CD4-positive, alpha-beta T cell (primary cell): ENCODE results near the gene GAGE13. TPM values are rescaled to one million over a fixed set of nuclear protein-coding genes. Genes with fewer than 3 reads are reported as not detected.
"Not testable (repeated sequence)": the region's sequence is repeated elsewhere in the genome, so short reads cannot be mapped to it uniquely, and the experiment has no call there.

ENCODE experiments used
- ATAC-seq: fragments of 200-7000 bp; cut with Tn5 transposase; one replicate; pipeline ENCODE4 v1.10.0; 2022; ENCODE audit warnings: mild to moderate bottlenecking; ENCODE audit not compliant: poor library complexity
- CTCF ChIA-PET: fragments of 350-600 bp; sonication (Branson Sonifier 250); formaldehyde crosslinking; loops from one replicate; lab custom pipeline; 2021; ENCODE audit warnings: antibody characterized with exemption, inconsistent platforms; lab: Charles Lee
- POLR2A ChIA-PET: fragments of 350-600 bp; sonication (Branson Sonifier 250); formaldehyde crosslinking; loops from one replicate; lab custom pipeline; 2021; ENCODE audit warnings: antibody characterized with exemption, inconsistent platforms; lab: Charles Lee
- DNase-seq, 14 experiments: peaks; one replicate each; pipeline ENCODE4 v3.0.0-alpha.2; 2013 to 2020; ENCODE audit warnings: mixed read lengths in 2 of 14
- H3K27ac ChIP-seq, 2 donors: one replicate each; pipeline versions ENCODE4 v1.5.1 to v1.7.0; 2013; ENCODE audit warnings: low read length in 2 of 2, low read depth in 1 of 2, mild to moderate bottlenecking in 1 of 2
- H3K27me3 ChIP-seq, 2 experiments: 1 replicate in 1 of 2; 2 replicates in 1 of 2; pipeline versions ENCODE4 v1.6.1 to v1.7.0; 2013; ENCODE audit warnings: low read length in 2 of 2, control low read depth in 1 of 2, mild to moderate bottlenecking in 1 of 2, moderate library complexity in 1 of 2; ENCODE audit not compliant: insufficient read depth in 2 of 2, control insufficient read depth in 1 of 2
- H3K36me3 ChIP-seq: one replicate; pipeline ENCODE4 v1.6.1; 2013; ENCODE audit warnings: low read length, control low read depth; ENCODE audit not compliant: insufficient read depth
- H3K4me1 ChIP-seq: one replicate; pipeline ENCODE4 v1.6.1; 2013; ENCODE audit warnings: low read length, control low read depth; ENCODE audit not compliant: insufficient read depth
- H3K4me3 ChIP-seq: one replicate; pipeline ENCODE4 v1.5.1; 2013; ENCODE audit warnings: mild to moderate bottlenecking, low read length, moderate library complexity
- H3K9me3 ChIP-seq, 2 experiments: 1 replicate in 1 of 2; 2 replicates in 1 of 2; pipeline versions ENCODE4 v1.6.1 to v1.7.0; 2013; ENCODE audit warnings: low read length in 2 of 2, mild to moderate bottlenecking in 2 of 2, control low read depth in 1 of 2, moderate library complexity in 1 of 2; ENCODE audit not compliant: control insufficient read depth in 1 of 2, insufficient read depth in 1 of 2
- H3K27ac Mint-ChIP-seq: one replicate; pipeline ENCODE4 v1.8.0; 2020; ENCODE audit warnings: mixed read lengths
- H3K27me3 Mint-ChIP-seq: one replicate; pipeline ENCODE4 v1.8.0; 2021; ENCODE audit warnings: mixed read lengths
- H3K36me3 Mint-ChIP-seq: one replicate; pipeline ENCODE4 v1.8.0; 2021; ENCODE audit warnings: low read depth, mixed read lengths
- H3K4me1 Mint-ChIP-seq: one replicate; pipeline ENCODE4 v1.8.0; 2021; ENCODE audit warnings: low read depth, mixed read lengths
- H3K4me3 Mint-ChIP-seq: one replicate; pipeline ENCODE4 v1.8.0; 2020; ENCODE audit warnings: mild to moderate bottlenecking, mixed read lengths
- H3K9me3 Mint-ChIP-seq: one replicate; pipeline ENCODE4 v1.8.0; 2020; ENCODE audit warnings: mixed read lengths
- intact Hi-C, 2 experiments: fragments of 100-400 bp; cut with DNase I in 1 of 2; cut with micrococcal nuclease in 1 of 2; formaldehyde crosslinking; loops; one replicate each; pipeline versions ENCODE4 v1.15.1 to v1.9.0; 2023 to 2025; cut with DNase I, micrococcal nuclease
- total RNA-seq, 174 experiments: library from RNA in 2 of 174; stranded (reverse) in 2 of 174; gene quantifications; one replicate each; pipeline ENCODE4 v1.2.3 and lab custom pipeline; 2021 to 2026
- TF ChIP-seq, protein P1 (sequence below): fragments of 200-600 bp; IDR thresholded peaks from one replicate; pipeline ENCODE4 v1.8.0; 2022; ENCODE audit warnings: antibody characterized with exemption, mild to moderate bottlenecking

The GAGE13 gene
- total RNA-seq, 2 experiments from 2014 or later: not detected

DNA sequence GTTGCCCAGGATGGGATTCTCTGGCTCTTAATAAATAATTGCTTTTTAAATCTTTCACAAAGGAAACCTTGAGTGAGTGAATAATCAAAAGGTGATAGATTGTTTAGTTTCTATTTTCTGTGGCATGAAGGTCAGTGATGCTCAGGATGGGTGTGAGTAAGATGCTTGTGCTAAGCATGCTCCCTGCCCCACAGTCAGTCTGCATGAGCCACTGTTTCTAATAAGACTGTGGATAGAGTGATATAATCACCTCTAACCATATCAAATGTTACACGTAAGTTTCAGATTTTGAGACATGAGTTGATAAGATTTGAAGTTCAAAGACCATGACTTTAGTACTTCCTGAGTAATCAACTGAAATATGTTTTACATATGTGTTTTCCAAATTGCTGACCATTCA is 30.7 kb upstream of the GAGE13 start:
- CTCF ChIA-PET: no interaction called here
- DNase-seq: no peak
- Histone ChIP-seq H3K4me1 (no peaks in the 10 kb centered on the region), H3K4me3 (no peak overlapping the region), H3K27ac (no peak overlapping the region), H3K9me3 (no peaks in the 10 kb centered on the region), H3K36me3 (no peaks in the 10 kb centered on the region), H3K27me3 (no peaks in the 10 kb centered on the region)
- H3K4me3 Mint-ChIP-seq: no peak overlapping the region
- no peaks in the 10 kb centered on the region for H3K36me3 Mint-ChIP-seq
- intact Hi-C loops: no loop called here
- no peak for ATAC-seq
- POLR2A ChIA-PET: interaction anchor here (0.8 kb wide), 1 partner anchor 9 kb away, joined by 4 read pairs; no protein-coding TSS in a partner anchor
- H3K27ac Mint-ChIP-seq: no peak overlapping the region
- no peaks in the 10 kb centered on the region for H3K27me3 Mint-ChIP-seq
- TF ChIP-seq, protein P1, sequence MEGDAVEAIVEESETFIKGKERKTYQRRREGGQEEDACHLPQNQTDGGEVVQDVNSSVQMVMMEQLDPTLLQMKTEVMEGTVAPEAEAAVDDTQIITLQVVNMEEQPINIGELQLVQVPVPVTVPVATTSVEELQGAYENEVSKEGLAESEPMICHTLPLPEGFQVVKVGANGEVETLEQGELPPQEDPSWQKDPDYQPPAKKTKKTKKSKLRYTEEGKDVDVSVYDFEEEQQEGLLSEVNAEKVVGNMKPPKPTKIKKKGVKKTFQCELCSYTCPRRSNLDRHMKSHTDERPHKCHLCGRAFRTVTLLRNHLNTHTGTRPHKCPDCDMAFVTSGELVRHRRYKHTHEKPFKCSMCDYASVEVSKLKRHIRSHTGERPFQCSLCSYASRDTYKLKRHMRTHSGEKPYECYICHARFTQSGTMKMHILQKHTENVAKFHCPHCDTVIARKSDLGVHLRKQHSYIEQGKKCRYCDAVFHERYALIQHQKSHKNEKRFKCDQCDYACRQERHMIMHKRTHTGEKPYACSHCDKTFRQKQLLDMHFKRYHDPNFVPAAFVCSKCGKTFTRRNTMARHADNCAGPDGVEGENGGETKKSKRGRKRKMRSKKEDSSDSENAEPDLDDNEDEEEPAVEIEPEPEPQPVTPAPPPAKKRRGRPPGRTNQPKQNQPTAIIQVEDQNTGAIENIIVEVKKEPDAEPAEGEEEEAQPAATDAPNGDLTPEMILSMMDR: no peak
- no peaks in the 10 kb centered on the region for H3K9me3 Mint-ChIP-seq
- H3K4me1 Mint-ChIP-seq: no peaks in the 10 kb centered on the region

DNA sequence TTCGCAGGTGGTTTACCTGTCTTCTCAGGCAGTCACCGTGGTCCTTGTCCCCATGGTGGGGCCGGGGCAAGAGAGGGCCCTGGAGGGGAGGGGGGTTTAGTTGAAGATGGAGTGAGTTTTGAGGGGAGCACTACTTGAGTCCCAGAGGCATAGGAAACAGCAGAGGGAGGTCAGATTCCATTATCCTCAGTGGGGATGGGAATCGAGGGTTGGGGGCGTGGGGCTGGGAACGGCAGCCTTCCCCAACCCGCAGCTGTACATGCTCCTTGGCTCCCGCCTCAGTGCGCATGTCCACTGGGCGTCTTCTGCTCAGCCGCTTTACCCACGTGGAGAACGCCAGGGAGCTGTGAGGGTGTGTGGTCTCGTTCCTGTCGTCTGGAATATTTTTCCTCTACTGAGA is 28.0 kb upstream of the GAGE13 start, which contains the start of gene GAGE10:
GAGE10 (plus strand) TSS at position 301 of the 400 bp plus-strand sequence. CDS start 1,214 bp downstream, outside the sequence.
- ATAC-seq (no peak), DNase-seq (no peak)
- POLR2A ChIA-PET: no interaction called here
- TF ChIP-seq, protein P1: no peak
- Mint-ChIP-seq H3K4me3 (no peak within 1 kb of the TSS), H3K27me3 (no peaks in the 10 kb centered on the region), H3K27ac (no peak within 1 kb of the TSS), H3K4me1 (peaks cover 4% of the 10 kb centered on the region), H3K9me3 (no peaks in the 10 kb centered on the region), H3K36me3 (no peaks in the 10 kb centered on the region)
- intact Hi-C loops: no loop called here
- Histone ChIP-seq H3K4me1 (peaks cover 1% of the 10 kb centered on the region), H3K27ac (no peak within 1 kb of the TSS), H3K36me3 (no peaks in the 10 kb centered on the region), H3K27me3 (no peaks in the 10 kb centered on the region), H3K9me3 (no peaks in the 10 kb centered on the region), H3K4me3 (no peak within 1 kb of the TSS)
- CTCF ChIA-PET: no interaction called here

DNA sequence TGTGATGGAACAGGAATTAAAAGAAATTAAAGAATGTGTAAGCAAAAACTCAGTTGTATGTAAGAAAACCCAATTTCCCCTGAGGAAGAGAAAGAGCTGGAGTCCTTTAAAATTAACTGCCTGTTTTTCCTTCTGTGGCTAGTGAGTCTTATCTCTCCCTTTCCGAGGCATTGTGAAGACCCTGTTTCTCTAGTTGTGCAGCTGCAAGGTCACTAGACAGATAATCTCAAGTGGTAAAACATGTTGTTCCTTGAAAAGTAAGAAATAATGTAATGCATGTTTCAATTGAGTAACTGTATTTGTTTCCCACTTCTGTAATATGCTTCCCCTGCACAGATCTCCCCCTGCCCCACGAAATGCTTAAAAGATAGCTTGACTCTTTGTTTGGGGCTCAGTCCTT is 23.6 kb upstream of the GAGE13 start:
- ChIA-PET CTCF (interaction anchor here (1.6 kb wide), 1 partner anchor 115 kb away, joined by 3 read pairs; no protein-coding TSS in a partner anchor), POLR2A (interaction anchor here (2.2 kb wide), 1 partner anchor 350 kb away, joined by 8 read pairs; the partner anchor contains the start of gene OTUD5)
- not testable (repeated sequence) for H3K36me3 ChIP-seq, H3K9me3 Mint-ChIP-seq, H3K27ac ChIP-seq, H3K4me3 ChIP-seq, H3K4me3 Mint-ChIP-seq, H3K27me3 ChIP-seq, H3K36me3 Mint-ChIP-seq, H3K9me3 ChIP-seq, DNase-seq, ATAC-seq, H3K27me3 Mint-ChIP-seq
- Mint-ChIP-seq H3K4me1 (peaks cover 25% of the 10 kb centered on the region), H3K27ac (peak overlapping the region; percentile 98)
- peaks cover 21% of the 10 kb centered on the region for H3K4me1 ChIP-seq
- intact Hi-C loops: loop anchor here (5.0 kb wide), 2 partner anchors 35 to 505 kb away; partner anchors contain the start of gene HDAC6 (in 1 of the 2)
